HG03066 (cell line): ENCODE results near the gene LRRC74B.
"Not testable (repeated sequence)": the region's sequence is repeated elsewhere in the genome, so short reads cannot be mapped to it uniquely, and the experiment has no call there.

Source experiments
- ATAC-seq: cut with Tn5 transposase; IDR thresholded peaks from one replicate; pipeline ENCODE4 v1.9.1; 2021; ENCODE audit warnings: low read depth; ENCODE audit not compliant: unreplicated experiment

LRRC74B gene

DNA sequence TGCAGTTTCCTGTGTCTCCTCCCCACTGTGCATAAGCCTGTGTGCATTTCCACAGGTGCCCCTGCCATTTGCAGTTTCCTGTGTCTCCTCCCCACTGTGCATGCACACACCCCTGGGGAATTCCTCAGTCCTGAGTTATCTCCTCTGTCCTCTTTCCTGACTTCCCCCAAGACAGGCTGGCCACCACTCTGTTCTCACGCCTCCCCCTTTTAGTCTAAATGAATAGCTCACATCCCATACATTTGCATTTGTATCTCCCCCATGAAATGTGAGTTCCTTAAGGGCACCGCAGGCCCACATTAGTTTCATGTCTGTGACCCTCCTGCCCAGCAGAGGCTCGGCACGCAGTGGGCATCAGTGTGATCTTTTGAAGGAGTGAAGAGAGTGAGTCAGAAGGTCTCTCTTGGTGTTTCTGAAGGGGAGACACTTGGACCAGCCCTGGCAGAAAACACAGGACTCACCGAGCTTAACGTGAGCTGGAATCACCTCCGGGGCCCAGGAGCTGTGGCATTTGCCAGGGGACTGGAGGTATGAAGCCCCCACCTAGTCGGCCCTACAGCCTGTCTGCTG, 6.2 kb downstream of the LRRC74B start:
- ATAC-seq = no peak

DNA sequence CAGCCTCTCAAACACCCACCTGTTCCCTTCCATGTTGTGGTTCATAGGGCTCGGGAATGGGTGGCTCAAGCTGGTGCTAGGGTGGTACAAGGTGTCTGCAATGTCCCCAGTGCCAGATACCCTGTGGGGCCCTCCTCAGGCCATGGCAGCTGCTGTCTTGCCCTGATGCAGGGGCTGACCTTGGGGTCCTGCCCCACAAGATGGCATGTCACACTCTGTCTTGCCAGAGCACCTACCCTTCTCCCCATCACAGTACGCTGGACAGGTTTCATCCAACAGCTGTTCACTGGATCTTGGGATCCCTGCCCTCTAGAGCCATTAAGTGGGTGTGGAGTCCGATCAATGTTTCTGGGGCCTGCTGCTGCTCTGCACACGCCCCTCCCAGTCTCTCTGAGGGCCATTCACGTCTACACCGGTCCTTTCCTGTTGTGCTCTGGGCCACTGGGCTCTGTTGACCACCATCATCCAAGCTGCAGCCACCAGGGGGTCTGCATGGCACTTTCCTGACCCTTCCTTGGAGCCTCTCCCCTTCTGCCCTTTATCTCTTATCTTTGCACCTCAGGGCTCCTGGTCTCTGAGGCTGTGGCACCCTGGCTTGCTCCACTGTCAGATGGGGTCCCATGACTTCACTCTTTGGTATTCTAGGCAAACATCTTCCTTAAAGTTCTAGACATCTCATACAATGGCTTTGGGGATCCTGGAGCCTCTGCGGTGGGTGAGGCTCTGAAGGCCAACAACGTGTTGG, 7.1 kb downstream of the LRRC74B start:
- ATAC-seq = no peak

DNA sequence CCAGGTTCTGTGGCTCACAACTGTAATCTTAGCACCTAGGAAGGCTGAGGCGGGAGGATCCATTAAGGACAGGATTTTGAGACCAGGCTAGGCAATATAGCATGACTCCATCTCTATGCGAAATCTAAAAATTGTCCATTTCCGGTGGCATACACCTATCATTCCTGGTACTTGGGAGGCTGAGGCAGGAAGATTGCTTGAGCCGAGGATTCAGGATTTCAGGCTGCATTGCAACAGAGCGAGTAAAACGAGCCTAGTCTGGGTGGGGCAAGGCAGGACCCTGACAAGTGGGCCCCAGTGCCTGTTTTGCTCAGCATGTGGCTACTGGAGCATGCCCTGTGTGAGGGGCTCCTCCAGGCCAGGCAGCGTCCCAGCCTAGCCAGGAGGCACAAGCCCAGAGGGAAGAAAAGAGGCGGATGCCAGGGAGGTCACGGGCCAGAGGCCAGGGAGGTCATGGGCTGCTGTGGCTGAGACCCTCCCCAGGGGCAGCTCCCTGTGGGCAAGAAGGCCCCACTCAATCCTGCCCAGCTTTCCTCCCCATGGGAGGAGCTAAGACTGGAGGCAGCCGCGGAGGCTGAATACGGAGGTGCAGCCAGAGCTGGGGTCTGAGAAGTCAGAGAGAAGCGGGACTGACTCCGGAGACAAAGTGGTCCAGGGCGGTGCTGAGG, 8.4 kb downstream of the LRRC74B start:
- no peak for ATAC-seq

DNA sequence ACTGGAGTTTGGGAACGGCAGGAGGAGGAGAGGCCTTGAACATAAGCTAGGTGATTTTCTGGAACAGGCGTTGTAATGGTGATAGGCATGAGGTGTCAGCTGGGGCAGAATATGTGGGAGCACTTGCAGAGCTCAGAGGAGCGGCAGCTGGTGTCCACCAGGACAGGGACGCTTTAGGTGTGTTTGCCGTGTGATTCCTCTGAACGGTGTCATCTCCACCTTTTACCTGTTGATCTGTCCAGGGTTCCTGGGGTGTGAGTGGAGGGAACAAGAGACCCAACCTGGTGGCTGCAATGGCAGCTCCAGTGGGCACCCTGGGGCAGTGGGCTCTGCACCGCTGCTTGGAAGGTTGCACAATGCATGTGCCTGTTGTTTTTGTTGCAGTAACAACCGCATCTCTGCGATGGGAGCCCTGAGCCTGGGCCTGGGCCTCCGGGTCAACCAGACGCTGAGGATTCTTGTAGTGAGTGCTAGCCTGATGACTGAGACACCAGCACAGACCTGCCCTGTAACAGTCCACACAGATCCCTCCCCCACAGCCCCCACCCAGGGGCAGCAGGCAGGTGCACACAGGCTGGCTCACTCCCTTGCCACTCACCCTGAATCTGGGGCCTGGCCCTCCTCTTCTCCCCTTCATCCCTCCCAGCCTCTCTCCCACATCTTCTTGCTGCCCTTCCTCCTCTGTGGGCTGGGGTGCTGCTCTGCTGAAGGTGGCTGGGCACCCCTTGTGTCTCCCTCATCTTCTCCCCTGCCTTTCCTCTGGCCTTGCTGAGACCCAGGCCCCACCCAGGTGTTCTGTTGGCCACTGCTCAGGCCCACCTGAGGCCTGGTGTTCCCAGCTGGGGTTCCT, 9.2 kb downstream of the LRRC74B start:
- no peak for ATAC-seq

DNA sequence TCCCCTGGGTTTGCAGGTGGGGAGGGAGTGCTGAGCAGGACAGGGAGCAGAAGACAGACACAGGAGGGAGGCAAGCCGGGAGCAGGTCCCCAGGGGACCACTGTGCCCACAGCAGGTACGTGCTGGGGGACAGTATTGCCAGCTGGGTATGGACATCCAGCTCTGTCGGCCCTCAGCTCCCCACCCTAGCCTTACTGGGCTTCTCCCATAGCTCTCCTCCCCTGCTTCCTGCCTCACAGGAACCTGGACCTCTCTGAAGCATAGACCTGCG, 9.8 kb downstream of the LRRC74B start:
- no peak for ATAC-seq

DNA sequence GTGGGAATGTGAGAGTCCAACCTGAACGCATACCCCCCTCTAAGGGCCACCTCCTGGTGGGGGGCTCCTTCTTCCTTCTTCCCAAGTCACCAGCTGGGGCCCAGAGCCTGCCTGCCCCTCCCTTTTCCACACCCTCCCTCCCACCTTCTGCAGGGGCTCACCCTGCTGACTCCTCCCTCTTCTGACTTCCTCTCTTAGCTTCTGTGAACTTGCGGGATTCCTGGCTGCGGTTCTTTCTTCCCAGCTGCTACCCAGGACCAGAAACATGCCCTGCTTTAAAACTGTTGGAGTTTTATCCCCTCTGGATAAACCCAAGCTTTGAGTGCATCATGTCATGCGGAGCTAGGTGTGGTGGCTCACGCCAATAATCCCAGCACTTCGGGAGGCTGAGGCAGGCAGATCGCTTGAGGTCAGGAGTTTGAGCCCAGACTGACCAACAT, 10.2 kb downstream of the LRRC74B start:
- no peak for ATAC-seq

DNA sequence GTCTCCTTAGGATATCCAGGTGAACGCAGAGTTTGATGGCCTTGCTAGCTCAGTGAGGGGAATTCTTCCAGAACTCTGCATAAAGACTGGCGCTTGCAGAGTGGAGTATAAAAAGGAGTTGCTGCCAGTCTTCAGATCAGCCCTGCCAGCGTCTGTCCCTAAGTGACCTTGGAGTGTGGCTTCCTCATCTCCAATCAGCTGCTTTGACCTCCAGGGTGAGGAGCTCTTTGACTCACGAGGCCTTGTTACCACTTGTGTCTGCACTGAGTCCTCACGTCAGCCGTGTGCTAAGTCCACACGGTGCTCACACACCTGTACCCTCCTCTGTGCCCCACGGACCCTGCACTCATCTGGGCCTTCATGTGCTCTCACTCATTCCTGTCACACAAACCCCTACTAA, 14.6 kb downstream of the LRRC74B start:
- ATAC-seq = not testable (repeated sequence)

DNA sequence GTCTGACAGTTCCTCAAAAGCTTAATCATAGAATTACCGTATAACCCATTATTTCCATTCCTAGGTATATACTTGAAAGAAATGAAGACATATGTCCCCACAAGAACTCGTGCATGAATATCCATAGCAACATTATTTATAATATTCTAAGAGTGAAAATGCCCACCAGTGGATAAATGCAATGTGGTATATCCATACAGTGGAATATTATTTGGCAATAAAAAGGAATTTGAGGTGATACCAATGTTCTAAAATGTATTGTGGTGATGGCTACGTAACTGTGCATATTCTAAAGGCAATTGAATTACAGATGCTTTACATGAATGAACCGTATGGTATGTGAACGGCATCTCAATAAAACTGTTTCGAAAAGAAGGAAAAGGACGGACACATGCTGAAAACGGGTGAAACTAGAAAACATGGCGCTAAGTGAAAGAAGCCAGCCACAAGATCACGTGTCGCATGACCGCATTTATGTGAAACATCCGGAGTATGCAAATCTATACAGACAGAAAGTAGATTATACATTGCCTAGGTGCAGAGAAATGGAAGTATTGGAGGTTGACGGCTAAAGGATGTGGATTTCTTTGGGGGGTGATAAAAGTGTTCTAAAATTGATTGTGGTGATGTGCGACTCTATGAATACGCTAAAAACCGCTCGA, 16.0 kb downstream of the LRRC74B start:
- not testable (repeated sequence) for ATAC-seq

DNA sequence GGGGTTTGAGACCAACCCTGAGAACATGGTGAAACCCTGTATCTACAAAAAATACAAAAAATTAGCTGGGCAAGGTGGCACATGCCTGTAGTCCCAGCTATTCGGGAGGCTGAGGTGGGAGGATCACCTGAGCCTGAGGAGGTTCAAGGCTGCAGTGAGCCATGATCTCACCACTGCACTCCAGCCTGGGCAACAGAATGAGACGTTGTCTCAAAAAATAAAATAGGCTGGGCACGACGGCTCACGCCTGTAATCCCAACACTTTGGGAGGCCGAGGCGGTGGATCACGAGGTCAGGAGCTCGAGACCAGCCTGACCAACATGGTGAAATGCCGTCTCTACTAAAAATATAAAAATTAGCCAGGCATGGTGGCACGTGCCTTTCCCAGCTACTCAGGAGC, 18.7 kb downstream of the LRRC74B start:
- not testable (repeated sequence) for ATAC-seq

DNA sequence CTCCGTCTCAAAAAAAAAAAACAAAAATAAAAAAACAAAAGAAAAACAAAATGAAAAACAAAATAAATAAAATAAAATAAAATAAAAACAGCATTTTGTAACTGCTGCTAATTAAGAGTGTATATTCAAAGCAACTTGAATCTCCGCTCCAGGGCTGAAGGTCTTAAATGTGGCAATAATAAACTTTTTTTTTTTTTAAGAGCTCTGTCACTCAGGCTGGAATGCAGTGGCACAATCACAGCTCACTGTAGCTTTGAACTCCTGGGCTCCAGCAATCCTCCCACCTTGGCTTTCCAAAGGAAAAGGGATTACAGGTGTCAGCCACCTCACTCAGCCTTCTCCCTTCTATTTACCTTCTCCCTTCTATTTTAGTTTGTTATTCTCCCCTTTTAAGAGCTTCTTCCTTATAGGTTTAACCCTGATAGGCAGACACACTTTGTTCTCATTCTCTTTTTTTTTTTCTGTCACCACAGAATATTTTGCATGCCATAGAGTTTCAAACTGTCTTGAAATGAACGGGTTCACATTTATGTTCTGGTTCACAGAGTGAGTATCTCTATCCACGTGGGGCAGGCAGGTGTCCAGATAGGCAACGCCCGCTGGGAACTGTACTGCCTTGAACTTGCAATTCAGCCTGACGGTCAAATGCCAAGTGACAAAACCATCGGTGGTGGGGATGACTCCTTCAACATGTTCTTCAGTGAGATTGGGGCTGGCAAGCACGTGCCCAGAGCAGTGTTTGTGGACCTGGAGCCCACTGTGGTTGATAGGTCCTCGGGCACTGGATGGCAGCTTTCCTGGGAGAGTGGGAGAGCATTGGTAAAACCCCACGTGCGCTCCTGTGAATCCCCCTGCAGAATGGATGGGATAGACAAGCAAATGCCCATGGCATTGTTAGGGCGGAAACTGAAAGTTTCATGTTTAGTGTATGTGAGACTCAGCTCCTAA, 19.4 kb downstream of the LRRC74B start:
- no peak for ATAC-seq

DNA sequence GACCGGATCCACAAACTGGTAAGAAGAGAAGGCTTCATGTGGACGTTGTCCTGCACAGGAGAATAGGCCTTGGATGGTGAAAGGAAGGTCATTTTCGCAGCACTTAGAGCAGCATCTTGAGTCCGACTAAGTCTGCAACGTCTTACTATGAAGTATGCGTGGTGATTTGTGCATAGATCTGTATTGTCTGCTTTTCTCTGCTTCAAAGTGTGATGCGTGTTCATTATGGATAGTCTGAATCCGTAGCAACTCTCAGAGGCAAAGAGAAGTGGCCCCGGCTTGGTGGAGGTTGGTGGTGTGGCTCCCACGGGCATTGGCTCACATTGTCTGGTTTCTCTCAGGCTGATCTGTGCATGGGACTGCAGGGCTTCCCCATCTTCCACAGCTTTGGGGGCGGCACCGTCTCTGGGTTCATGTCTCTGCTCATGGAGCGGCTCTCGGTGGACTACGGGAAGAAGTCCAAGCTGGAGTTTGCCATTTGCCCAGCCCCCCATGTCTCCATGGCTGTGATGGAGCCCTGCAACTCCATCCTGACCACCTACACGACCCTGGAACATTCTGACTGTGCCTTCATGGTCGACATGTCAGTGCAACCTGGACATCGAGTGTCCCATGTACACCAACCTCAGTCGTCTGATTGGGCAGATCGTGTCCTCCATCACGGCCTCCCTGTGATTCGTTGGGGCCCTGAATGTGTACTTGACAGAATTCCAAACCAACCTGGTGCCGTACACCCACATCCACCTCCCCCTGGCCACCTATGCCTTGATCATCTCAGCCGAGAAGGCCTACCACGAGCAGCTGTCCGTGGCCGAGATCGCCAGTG, 21.5 kb downstream of the LRRC74B start:
- no peak for ATAC-seq

DNA sequence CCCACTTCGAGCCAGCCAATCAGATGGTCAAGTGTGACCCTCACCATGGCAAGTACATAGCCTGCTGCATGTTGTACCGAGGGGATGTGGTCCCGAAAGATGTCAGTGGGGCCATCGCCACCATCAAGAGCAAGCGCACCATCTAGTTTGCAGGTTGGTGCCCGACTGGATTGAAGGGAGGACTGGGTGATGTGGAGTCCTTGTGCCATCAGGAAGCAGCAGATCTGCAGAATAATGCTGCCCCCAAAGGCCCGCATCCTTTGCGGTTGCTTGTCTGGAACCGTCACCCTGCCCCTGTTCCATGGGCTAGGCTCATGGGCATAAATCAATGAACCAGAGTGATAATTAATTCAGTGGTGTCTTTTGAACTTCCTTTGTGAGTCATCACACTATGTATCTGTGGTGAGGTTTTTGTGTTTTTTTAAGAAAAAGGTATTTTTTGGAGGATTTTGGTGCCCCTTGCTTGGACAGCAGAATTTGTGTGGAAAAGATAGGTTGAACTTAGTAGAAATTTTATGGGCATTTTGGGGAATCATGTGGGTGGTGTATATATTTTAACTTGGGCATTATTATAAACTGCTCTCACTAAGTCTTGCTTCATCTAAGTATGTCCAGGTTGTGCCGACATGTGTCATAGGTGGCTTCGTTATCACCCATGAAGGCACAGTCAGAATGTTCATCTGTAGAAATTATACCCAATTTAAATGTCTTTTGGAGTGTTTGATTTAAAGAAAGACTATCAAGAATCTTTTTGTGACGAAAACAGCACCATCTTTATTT, 22.3 kb downstream of the LRRC74B start:
- no peak for ATAC-seq

DNA sequence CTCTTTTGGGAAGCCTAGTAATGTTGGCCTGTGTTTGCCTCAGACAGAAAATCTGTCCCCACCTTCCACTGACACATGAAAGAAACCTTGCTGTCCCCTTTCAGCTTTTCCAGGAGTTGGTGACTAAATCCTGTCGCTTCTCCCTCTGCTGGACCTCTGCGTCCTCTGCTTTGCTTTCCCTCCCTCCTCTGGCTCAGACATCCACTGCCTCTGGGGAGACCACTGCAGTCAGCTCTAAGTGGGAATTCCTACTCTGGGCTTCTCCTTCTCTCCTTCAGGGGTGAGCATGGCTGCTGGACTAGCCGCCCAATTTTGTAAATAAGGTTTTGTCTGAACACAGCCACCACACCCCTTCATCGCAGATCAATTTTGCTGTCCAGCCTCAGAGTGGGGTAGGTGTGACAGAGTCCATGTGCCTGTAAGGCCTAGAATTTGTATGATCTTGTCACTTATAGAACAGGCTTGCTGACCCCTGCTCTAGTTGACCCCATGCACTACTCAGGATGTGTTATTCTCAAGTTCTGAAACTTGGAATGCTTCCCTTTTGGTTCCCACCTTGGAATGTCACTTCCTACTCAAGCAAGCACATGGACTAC, 23.0 kb downstream of the LRRC74B start:
- no peak for ATAC-seq

DNA sequence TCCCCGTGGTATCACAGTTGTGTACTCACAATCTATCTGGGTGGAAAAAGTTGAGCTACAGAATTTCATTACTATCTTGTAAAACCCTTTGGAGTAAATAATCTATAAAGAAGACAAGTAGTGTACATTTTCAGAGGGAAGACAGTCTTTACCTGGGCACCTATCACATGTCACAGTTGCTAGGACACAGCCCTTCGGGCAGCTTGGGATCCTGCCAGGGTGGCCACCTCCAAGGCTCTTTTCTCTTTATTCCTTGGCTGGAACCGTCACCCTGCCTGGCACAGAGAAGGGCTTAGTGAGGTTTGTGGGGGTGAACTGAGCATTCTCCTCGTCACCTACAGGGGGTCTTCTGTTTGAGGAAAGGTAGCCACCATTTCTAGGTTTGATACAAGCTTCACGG, 23.6 kb downstream of the LRRC74B start:
- no peak for ATAC-seq

DNA sequence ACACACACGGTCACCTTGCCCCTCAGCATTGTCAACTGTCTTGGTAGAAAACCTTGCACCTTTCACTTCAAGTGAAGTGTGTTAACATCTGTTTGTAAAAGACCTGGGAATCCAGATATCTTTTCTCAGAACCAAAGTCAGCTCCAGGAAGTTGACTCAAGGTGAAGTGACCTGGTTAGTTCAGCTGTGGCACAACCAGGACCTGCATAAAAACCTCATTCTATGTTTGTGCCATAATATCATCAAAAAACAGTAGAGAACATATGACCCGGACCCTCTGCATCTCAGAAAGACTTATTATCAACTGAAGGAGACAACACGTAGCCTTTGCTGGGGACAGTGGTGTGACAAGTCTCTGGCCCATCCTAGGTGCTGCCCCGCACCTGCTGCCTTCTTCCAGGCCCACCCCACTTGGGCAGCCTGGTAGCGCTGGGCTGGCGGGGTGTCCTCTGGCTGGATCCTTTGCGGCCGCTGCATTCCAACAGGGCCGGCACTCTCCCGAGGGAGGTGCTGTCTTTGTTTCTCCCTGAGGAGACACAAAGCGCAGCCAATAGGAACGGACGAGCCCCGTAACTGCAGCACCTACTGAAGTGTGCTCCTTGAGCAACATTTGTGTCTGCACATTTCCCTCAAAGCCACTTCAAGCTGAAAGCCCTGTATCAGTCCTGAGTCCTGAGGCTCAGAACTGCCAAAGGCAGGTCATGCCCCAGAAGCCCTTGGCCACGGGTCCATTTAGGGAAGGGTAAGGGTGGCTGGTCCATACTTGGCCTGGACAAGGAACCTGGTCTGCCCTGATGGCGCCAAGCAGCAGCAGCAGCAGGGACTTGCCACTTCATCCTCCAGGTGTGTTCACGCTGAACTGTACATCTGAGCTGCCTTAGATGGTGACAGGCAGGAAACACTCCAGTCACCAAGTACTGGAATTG, 25.2 kb downstream of the LRRC74B start:
- ATAC-seq = no peak

DNA sequence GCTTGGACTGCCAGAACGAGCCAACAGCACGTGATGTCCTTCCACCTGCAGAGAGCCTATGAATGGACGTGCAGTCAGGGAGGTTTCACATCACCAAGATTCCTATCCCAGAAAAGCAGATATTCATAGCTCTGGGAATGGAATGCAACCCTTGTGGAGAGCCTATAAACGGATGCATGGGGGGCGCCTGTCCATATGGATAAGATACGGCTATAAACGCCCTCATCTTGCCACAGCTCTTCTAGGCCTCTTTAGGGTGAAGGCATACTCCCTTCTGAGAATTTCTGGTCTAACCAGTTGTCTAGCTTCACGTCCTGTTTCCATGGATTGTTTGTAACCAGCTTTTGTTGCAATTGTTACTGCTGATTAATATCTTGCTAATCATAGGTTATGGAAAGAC, 26.1 kb downstream of the LRRC74B start:
- not testable (repeated sequence) for ATAC-seq

DNA sequence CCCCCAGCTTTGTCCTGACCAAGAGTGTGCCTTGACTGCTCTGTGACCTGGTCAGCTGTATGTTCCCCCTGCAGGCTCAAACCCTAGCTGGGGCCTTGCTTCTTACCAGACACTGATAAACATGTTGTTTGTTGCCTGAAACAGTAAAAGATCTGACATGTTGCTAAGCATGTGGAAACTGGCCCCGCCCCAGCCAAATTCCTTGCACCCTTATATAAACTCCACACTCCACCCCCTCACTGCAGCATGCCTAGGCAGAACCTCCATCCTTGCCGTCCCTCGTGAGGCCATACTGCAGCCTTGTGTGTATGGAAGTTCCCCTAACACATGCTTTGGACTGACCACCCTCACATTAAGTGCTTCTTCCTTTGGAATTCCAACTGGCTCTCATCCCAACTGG, 27.3 kb downstream of the LRRC74B start:
- no peak for ATAC-seq
